Measurements from ENCODE around the gene CRYGA. TPM values are rescaled to one million over a fixed set of nuclear protein-coding genes. Genes with fewer than 3 reads are reported as not detected.
"Not testable (repeated sequence)": the region's sequence is repeated elsewhere in the genome, so short reads cannot be mapped to it uniquely, and the experiment has no call there.

The CRYGA gene
- polyA plus RNA-seq, 3 donors, result not detected

DNA sequence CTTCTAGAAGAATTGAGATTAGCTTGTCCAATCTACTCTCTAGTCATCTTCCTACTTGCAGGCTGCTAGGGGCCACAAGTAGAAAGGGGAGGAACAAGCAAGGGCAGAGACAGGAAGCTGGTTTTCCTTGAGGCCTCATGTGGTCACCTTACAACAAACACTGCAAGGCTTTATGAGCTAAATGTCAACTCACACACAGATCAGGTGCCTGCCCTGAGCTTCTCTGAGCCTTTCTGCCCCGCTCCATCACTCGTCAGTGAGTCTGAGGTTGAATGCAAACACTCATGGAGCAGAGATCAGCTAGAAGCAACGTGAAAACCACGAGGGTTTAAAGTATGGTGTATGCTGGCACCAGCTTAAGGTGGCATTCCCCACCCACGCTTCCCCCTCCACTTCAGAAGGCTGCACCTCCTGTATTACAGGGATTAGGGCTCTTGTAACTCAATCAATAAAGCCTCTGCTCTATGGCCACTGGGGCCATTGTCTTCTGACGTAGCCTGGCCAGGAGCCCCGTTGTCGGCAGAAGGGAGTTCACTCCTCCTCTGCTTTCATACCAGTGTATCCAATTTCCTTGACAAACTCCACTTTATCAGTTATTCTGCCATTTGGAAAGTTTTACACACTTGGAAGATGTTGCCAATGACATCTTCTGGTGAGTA lies 28.3 kb downstream of the CRYGA start:
- no peak for DNase-seq (ENCODE audit: extremely low read depth in 1 of 11, low read depth in 9 of 11, low spot score in 4 of 11)

DNA sequence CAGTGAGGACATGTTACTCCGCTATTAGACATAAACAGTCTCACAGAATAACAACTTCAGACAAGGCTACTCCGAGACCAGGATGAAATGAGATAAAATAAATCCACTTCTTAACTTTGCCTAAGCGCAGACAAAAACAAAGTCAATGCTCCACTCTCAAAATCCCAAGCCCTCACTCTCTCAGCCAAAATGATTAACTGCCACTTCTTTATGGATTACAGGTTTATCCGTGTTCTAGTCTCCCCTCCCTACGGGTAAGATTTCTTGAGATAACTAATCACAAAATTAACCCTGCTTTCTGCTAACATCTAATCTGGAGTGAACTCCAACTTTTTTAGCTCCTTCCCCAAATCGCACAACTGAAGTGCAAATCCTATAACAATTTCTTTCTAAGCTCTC lies 32.7 kb downstream of the CRYGA start:
- DNase-seq (ENCODE audit: extremely low read depth in 1 of 11, low read depth in 9 of 11, low spot score in 4 of 11), result no peak

DNA sequence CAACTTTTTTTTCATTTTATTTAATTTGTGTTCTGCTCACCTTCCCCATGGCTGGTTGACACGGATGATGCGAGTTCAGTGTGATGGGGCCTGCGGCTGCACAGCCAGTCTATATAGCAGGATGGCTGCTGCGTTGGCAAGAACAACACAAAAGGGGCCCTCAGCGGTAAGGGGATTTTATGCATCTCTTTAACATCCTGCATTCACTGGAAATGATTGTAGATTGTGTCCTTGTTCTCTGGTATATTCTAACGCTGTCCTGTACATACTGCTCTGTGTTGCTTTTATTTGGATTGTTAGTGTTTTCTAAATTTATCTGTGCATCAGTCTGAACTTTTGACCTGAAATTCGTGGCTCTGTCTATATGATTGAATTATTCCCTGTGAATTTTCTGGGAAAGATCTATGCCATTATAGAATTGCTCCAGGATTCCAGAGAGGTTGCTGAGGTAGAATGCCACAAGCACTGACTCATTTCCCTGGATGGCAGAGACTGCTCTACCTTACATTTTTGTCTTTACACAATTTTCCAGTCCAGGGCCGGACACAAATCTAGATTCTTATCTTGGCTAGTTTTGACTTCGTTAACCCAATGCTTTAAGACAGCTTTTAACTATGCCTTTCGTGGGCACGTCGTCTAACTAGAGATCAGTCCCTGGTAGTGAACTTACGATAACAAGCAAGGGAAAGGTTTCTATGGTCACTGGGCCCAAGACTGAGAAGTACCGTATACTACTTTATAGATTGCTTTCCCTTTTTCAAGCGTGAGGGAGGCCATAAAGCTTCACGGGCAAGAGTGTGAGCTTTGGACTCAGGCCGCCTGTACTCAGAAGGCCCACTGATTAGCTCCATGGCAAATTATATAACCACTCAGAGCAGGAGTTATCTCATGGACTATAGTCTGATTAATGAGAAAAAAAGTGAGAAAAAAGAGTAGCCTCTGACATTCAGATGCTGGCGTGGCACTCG lies 33.4 kb downstream of the CRYGA start, which contains the start of gene CRYGC:
Gene CRYGC (minus strand): TSS at position 85 of the 968 bp plus-strand sequence. CDS start 36 bp downstream, at position 49.
- DNase-seq (ENCODE audit: extremely low read depth in 1 of 11, low read depth in 9 of 11, low spot score in 4 of 11), result no peak

DNA sequence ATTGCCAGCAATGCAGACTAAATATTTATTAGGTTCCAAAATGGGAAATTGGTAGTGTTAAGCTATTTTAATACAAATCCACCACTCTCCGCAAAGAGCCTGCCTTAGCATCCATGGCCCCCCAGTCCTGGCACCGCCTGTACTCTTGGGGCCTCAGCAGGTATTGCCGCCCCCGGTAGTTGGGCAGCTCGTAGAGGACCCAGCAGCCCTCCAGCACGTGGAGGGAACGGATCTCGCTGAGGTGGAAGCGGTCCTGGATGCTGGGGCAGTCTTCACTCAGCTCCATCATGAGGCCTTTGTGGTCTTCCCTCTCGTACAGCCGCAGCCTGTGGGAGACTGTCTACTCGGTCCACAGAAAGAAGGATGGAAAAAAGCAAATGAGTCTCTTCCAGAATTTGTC lies 35.3 kb downstream of the CRYGA start:
- no peak for DNase-seq (ENCODE audit: extremely low read depth in 1 of 11, low read depth in 9 of 11, low spot score in 4 of 11)

DNA sequence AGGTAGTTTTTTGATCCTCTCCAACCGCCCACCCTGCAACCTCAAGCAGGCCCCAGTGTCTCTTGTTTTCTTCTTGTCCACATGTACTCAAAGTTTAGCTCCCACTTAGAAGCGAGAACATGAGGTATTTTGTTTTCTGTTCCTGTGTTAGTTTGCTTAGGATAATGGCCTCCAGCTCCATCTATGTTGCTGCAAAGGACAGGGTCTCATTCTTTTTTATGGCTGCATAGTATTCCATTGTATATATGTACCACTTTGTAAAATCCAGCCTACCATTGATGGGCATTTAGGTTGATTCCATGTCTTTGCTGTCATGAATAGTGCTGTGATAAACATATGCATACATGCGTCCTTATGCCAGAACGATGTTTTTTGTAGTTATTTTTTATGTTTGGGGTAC lies 36.3 kb downstream of the CRYGA start:
- DNase-seq (ENCODE audit: extremely low read depth in 1 of 11, low read depth in 9 of 11, low spot score in 4 of 11), result no peak

DNA sequence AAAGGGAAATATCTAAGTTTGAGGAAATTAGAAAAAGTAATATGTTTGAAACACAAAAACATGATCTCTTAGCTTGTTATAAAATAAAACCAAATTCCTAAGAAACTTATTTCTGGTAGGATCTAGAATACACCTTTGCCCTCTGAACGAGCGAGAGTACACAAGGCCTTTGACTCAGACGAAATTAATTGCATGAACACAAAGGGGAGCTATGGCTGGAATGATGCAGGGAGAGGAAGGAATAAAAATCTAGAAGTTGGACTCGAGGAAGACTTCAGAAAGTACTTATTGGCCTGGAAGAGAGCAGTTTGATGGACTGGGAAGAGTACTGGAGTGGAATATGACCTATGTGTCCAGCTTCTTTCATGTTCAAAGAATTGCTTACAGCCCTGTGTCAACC lies 38.1 kb downstream of the CRYGA start:
- DNase-seq (ENCODE audit: extremely low read depth in 1 of 11, low read depth in 9 of 11, low spot score in 4 of 11), result no peak

DNA sequence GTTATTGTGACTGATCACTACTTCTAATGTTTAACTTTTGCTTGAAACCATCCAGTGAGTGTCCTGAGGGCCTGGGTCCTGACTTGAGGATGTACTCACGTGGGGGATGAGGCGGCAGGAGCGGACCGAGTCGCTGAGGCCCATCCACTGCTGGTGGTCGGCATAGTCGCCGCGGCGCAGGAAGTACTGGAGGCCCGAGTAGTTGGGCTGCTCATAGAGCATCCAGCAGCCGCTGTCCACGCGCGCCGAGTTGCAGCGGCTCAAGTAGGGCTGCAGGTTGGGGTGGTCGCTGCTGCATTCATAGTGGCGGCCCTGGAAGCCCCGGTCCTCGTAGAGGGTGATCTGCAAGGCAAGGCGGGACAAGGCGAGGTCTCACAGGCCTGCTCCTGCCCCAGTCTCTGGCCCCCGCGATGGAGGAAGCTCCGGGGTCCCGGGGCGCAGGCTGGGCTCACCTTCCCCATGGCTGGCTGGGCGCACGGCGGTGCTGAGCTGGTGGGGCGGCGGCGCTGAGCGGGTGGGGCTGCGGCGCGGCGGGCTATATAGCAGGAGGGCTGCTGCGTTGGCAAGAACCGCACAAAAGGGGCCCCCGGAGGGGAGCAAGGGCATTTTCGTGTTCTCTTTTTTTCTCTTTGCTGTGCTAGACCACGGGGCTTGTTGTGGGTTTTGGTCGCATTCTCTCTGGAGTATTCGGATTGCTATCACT lies 39.2 kb downstream of the CRYGA start, which contains the start of gene CRYGD:
Gene CRYGD (minus strand): TSS at position 512 of the 703 bp plus-strand sequence. CDS start 51 bp downstream, at position 461.
- not testable (repeated sequence) for DNase-seq (ENCODE audit: extremely low read depth in 1 of 11, low read depth in 9 of 11, low spot score in 4 of 11)

DNA sequence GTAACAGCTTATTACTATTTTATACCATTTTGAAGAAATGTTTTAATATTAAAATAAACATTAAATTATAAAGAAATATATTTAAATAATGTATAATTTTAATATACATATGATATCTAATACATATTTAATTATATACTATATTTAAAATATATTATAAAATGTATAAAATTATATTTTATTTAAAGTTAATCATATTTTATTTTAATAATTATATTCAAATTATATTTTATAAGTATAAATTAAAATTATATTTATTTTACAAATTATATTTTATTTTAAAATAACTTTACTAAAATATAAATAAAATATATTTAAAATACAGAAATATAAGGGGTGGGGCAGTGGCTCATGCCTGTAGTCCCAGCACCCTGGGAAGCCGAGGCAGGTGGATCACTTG lies 41.1 kb downstream of the CRYGA start:
- no peak for DNase-seq (ENCODE audit: extremely low read depth in 1 of 11, low read depth in 9 of 11, low spot score in 4 of 11)

DNA sequence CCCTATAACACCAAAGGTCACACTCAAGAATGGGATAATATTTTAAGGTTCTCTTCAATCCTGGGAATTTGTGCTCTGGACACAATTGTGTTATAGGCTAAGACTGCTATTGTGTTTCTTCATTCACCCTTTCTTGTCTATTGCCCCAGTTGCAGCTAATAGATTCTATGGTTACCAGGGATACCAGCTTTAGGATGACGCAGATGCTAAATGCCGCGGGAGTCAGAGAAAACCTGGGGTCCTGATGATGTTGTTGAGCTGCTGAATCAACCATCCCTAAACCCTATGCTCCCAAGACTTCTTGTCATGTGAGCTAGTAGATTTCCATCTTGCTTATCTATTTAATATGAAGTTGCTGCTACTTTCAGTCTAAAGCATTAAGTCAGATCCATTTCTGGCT lies 44.5 kb downstream of the CRYGA start:
- DNase-seq (ENCODE audit: extremely low read depth in 1 of 11, low read depth in 9 of 11, low spot score in 4 of 11), result no peak

DNA sequence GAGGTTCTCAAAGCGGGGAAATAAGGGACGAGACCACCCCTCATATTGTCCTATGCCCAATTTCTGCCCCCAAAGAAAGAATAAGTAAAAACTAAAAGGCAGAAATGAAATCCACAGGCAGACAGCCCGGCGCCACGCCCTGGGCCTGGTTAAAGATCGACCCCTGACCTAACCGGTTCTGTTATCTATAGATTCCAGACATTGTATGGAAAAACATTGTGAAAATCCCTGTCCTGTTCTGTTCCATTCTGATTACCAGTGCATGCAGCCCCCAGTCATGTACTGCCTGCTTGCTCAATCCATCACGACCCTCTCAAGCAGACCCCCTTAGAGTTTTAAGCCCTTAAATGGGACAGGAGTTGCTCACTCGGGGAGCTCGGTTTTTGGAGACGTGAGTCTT lies 46.0 kb downstream of the CRYGA start:
- DNase-seq (ENCODE audit: extremely low read depth in 1 of 11, low read depth in 9 of 11, low spot score in 4 of 11), result not testable (repeated sequence)

DNA sequence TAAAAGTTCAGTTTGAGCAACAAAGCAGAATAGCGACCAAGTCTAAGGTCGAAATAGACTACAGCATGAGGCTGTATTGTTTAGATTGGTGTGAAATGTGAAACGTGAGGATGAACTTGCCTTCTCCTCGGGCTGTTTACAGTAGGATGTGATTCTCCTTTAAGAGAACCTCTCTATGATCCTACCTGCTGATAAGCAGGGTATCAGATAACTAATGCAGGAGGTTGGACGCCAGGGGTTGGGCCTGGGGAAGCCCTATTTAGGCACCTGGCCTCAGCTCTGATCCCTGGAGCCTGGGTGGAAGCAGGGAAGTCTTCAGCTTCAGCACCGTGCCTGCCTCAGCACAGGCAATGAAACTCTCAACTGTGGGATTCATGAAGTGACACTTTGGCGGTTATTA lies 50.4 kb downstream of the CRYGA start:
- DNase-seq (ENCODE audit: extremely low read depth in 1 of 11, low read depth in 9 of 11, low spot score in 4 of 11), result no peak

DNA sequence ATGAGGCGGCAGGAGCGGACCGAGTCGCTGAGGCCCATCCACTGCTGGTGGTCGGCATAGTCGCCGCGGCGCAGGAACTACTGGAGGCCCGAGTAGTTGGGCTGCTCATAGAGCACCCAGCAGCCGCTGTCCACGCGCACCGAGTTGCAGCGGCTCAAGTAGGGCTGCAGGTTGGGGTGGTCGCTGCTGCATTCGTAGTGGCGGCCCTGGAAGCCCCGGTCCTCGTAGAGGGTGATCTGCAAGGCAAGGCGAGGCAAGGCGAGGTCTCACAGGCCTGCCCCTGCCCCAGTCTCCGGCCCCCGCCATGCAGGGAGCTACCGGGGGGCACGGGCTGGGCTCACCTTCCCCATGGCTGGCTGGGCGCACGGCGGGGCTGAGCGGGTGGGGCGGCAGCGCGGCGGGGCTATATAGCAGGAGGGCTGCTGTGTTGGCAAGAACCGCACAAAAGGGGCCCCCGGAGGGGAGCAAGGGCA lies 51.1 kb downstream of the CRYGA start:
- not testable (repeated sequence) for DNase-seq (ENCODE audit: extremely low read depth in 1 of 11, low read depth in 9 of 11, low spot score in 4 of 11)

Other genes starting within 250 kb of the CRYGA start
- 10 to 100 TPM; 12.4 to 15.3 (median 13.9) TPM for gene PLEKHM3, start 138.1 kb downstream of the CRYGA start, polyA plus RNA-seq (ENCODE audit: insufficient read length in 3 of 3)
- gene CRYGD, start 39.1 kb downstream of the CRYGA start, polyA plus RNA-seq (ENCODE audit: insufficient read length in 3 of 3), result under 1 TPM in 2 of 3 donors, not detected in 1; 0.31 to 0.59 TPM
- gene CRYGC, start 33.8 kb downstream of the CRYGA start, polyA plus RNA-seq (ENCODE audit: insufficient read length in 3 of 3), result not detected
- not detected for gene CRYGB, start 17.4 kb downstream of the CRYGA start, polyA plus RNA-seq (ENCODE audit: insufficient read length in 3 of 3)
- under 1 TPM; 0.23 to 0.32 (median 0.25) TPM for gene C2orf80, start 26.4 kb upstream of the CRYGA start, polyA plus RNA-seq (ENCODE audit: insufficient read length in 3 of 3)
- gene IDH1, start 91.5 kb upstream of the CRYGA start, polyA plus RNA-seq (ENCODE audit: insufficient read length in 3 of 3), result 100 to 1,000 TPM in 1 of 3 donors, 10 to 100 TPM in 2; 84.5 to 107 (median 94.1) TPM
- gene PIKFYVE, start 102.7 kb upstream of the CRYGA start, polyA plus RNA-seq (ENCODE audit: insufficient read length in 3 of 3), result 10 to 100 TPM; 24.1 to 28.1 (median 27.4) TPM
- 10 to 100 TPM; 30.7 to 55.1 (median 54.9) TPM for gene PTH2R, start 243.2 kb upstream of the CRYGA start, polyA plus RNA-seq (ENCODE audit: insufficient read length in 3 of 3)